Measurements from ENCODE around the gene MFNG. TPM values are rescaled to one million over a fixed set of nuclear protein-coding genes. Genes with fewer than 3 reads are reported as not detected.
"Not testable (repeated sequence)": the region's sequence is repeated elsewhere in the genome, so short reads cannot be mapped to it uniquely, and the experiment has no call there.

The MFNG gene, protein sequence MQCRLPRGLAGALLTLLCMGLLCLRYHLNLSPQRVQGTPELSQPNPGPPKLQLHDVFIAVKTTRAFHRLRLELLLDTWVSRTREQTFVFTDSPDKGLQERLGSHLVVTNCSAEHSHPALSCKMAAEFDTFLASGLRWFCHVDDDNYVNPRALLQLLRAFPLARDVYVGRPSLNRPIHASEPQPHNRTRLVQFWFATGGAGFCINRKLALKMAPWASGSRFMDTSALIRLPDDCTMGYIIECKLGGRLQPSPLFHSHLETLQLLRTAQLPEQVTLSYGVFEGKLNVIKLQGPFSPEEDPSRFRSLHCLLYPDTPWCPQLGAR
- 10 to 100 TPM in 2 of 3 donors, 1 to 10 TPM in 1; 9.4 to 20.6 (median 17.8) TPM for total RNA-seq

DNA sequence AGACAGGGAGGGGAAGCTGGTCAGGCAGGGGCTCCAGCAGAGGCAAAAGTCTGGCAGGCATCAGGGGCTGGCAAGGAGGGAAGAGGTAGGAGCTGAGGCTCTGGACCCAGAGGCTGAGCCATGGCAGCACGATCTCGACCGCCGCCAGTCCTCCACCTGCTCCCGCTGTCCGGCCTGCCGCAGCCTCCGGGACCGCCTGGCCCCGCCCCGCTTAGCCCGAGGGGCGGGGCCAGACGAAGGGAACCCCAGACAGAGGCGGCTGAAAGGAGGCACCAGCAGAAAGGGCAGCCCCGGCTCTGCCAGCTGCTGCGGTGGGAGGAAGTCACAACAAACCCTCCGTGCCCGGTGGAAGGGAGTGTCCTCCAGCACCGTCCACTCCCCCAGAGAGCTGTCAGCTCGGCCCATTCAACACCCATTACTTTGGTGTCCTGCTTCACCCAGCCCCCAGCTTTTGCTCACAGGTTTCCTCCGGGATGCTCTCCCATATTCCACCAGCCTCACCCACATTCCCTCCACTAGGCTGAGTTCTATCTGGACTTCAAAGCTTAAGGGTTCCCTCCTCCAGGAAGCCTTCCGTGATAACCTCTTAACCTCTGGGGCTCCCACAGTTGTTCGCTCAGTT is at the start of gene MFNG:
Gene MFNG (minus strand): TSS at position 161 of the 622 bp plus-strand sequence. CDS start 207 bp downstream, outside the sequence.
- H3K27ac ChIP-seq = peak within 1 kb of the TSS in 1 of 2 donors; percentile 82
- H3K36me3 ChIP-seq = no peaks in the 10 kb centered on the region
- intact Hi-C loops (cut with DNase I; ENCODE audit: low total_unique reads) = no loop called here
- peak in 1 of 2 donors; percentile 48 for DNase-seq (ENCODE audit: low spot score in 2 of 2)
- peaks cover 0 to 5% of the 10 kb centered on the region in 2 donors for H3K4me1 ChIP-seq
- H3K9me3 ChIP-seq = no peaks in the 10 kb centered on the region
- H3K27me3 ChIP-seq = no peaks in the 10 kb centered on the region
- H3K4me3 ChIP-seq = peak within 1 kb of the TSS; percentile 40 to 62 (median 44)
- no peak for TF ChIP-seq POLR2A (IDR thresholded peaks at IDR 0.05)
- TF ChIP-seq, protein P1, sequence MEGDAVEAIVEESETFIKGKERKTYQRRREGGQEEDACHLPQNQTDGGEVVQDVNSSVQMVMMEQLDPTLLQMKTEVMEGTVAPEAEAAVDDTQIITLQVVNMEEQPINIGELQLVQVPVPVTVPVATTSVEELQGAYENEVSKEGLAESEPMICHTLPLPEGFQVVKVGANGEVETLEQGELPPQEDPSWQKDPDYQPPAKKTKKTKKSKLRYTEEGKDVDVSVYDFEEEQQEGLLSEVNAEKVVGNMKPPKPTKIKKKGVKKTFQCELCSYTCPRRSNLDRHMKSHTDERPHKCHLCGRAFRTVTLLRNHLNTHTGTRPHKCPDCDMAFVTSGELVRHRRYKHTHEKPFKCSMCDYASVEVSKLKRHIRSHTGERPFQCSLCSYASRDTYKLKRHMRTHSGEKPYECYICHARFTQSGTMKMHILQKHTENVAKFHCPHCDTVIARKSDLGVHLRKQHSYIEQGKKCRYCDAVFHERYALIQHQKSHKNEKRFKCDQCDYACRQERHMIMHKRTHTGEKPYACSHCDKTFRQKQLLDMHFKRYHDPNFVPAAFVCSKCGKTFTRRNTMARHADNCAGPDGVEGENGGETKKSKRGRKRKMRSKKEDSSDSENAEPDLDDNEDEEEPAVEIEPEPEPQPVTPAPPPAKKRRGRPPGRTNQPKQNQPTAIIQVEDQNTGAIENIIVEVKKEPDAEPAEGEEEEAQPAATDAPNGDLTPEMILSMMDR (IDR thresholded peaks at IDR 0.05) = no peak
- no peak for TF ChIP-seq POLR2AphosphoS5 (IDR thresholded peaks at IDR 0.05)

DNA sequence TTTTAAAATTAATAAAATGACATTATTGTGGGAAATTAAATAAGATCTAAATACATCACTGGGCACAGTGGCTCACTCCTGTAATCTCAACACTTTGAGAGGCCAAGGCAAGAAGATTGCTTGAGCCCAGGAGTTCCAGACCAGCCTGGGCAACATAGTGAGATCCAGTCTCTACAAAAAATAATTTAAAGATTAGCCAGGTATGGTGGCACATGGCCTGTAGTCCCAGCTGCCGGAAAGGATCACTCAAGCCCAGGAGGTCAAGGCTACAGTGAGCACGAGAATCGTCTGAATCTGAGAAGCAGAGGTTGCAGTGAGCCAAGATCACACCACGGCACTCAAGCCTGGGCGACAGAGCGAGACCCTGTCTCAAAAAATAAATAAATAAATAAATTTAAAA is 49.0 kb upstream of the MFNG start:
- Histone ChIP-seq H3K4me3 (no peak overlapping the region), H3K9me3 (no peaks in the 10 kb centered on the region), H3K27ac (no peak overlapping the region), H3K27me3 (no peaks in the 10 kb centered on the region), H3K36me3 (no peaks in the 10 kb centered on the region), H3K4me1 (no peaks in the 10 kb centered on the region)
- no peak for DNase-seq (ENCODE audit: low spot score in 2 of 2)
- intact Hi-C loops (cut with DNase I; ENCODE audit: low total_unique reads) = no loop called here
- TF ChIP-seq POLR2AphosphoS5 (IDR thresholded peaks at IDR 0.05) = no peak
- no peak for TF ChIP-seq POLR2A (IDR thresholded peaks at IDR 0.05)

DNA sequence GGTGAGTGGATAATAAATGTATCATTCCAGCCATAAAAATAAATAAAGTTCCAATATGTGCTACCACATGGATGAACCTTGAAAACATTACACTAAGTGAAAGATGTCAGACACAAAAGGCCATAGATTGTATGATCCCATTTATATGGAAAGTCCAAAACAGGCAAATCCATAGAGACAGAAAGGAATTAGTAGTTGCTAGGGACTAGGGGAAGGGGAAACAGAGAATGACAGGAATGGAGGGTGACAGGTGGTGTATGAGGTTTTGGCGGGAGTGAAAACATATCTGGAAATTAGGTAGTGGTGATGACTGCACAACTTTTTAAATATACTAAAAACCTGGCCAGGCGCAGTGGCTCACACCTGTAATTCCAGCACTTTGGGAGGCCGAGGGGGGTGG is 48.3 kb upstream of the MFNG start:
- intact Hi-C loops (cut with DNase I; ENCODE audit: low total_unique reads) = no loop called here
- H3K27ac ChIP-seq = no peak overlapping the region
- H3K4me1 ChIP-seq = no peaks in the 10 kb centered on the region
- no peaks in the 10 kb centered on the region for H3K27me3 ChIP-seq
- no peaks in the 10 kb centered on the region for H3K36me3 ChIP-seq
- H3K4me3 ChIP-seq = no peak overlapping the region
- no peaks in the 10 kb centered on the region for H3K9me3 ChIP-seq
- TF ChIP-seq, protein P1 (IDR thresholded peaks at IDR 0.05) = no peak
- TF ChIP-seq POLR2A (IDR thresholded peaks at IDR 0.05) = no peak
- TF ChIP-seq POLR2AphosphoS5 (IDR thresholded peaks at IDR 0.05) = no peak
- DNase-seq (ENCODE audit: low spot score in 2 of 2) = no peak

DNA sequence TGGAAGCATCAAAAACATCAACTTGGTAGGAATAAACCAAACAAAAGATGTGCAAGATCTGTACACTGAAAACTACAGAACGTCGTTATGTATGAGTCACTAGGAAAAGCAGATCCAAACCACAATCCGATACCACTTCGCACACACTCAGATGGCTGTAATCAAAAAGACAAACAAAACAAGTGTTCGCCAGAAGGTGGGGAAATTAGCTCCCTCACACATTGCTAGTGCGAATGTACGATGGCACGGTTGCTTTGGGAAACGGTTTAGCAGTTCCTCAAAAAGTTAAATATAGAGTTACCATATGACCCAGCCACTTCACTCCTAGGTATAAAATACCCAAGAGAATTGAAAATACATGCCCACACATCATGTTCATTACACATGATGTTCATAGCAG is 47.8 kb upstream of the MFNG start:
- H3K9me3 ChIP-seq = no peaks in the 10 kb centered on the region
- no peak for DNase-seq (ENCODE audit: low spot score in 2 of 2)
- H3K4me3 ChIP-seq = no peak overlapping the region
- intact Hi-C loops (cut with DNase I; ENCODE audit: low total_unique reads) = no loop called here
- TF ChIP-seq POLR2AphosphoS5 (IDR thresholded peaks at IDR 0.05) (no peak), POLR2A (IDR thresholded peaks at IDR 0.05) (no peak)
- TF ChIP-seq, protein P1 (IDR thresholded peaks at IDR 0.05) = no peak
- no peak overlapping the region for H3K27ac ChIP-seq
- no peaks in the 10 kb centered on the region for H3K4me1 ChIP-seq
- H3K36me3 ChIP-seq = no peaks in the 10 kb centered on the region
- H3K27me3 ChIP-seq = no peaks in the 10 kb centered on the region

DNA sequence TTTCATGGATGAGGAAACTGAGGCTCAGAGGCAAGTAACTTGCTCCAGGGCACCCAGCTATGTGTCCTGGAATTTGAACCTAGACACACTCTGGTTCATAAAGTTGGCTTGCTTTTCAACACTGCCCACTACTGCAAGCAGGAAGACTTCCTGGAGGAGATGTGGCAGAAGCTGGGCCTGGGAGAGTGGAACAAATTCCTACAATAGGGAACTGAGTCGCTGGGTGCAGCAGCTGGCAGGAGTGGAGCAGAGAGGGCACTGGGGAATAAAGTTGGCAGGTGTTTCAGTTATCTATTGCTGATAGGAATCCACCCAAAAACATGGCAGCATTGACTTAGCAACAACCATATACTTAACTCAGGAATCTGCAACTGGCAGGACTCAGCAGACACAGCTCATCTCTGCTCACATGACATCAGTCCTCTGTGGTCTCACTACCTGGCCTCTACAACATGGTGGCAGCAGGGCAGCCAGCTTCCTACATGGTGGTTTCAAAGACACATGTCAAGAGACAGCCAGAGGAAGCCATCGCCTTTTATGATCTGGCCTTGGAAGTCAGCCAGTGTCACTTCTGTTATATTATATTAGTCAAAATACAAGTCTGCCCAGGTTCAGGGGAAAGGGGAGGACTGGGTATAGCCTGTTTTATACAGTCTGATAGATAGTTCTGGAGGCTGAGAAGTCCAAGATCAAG is 43.6 kb upstream of the MFNG start:
- no peak for TF ChIP-seq POLR2A (IDR thresholded peaks at IDR 0.05)
- TF ChIP-seq, protein P1 (IDR thresholded peaks at IDR 0.05) = no peak
- no peak for TF ChIP-seq POLR2AphosphoS5 (IDR thresholded peaks at IDR 0.05)
- Histone ChIP-seq H3K9me3 (no peaks in the 10 kb centered on the region), H3K27me3 (no peaks in the 10 kb centered on the region), H3K36me3 (no peaks in the 10 kb centered on the region), H3K4me3 (no peak overlapping the region), H3K4me1 (no peaks in the 10 kb centered on the region), H3K27ac (no peak overlapping the region)
- intact Hi-C loops (cut with DNase I; ENCODE audit: low total_unique reads) = no loop called here
- no peak for DNase-seq (ENCODE audit: low spot score in 2 of 2)

DNA sequence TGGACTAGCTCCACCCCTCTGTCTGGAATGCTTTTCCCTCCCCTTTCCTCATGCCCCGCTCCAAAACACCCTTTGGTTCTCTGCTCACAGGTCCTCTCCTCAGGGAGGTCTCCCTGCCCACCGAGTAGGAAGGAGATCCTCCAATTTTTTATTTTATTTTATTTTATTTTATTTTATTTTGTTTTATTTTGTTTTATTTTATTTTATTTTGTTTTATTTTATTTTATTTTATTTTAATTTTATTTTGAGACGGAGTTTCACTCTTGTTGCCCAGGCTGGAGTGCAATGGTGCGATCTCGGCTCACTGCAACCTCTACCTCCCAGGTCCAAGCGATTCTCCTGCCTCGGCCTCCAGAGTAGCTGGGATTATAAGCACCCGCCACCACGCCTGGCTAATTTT is 41.8 kb upstream of the MFNG start:
- DNase-seq (ENCODE audit: low spot score in 2 of 2); intact Hi-C loops (cut with DNase I; ENCODE audit: low total_unique reads); H3K36me3 ChIP-seq; H3K9me3 ChIP-seq; H3K27ac ChIP-seq; H3K27me3 ChIP-seq; H3K4me1 ChIP-seq; H3K4me3 ChIP-seq: not testable (repeated sequence)

DNA sequence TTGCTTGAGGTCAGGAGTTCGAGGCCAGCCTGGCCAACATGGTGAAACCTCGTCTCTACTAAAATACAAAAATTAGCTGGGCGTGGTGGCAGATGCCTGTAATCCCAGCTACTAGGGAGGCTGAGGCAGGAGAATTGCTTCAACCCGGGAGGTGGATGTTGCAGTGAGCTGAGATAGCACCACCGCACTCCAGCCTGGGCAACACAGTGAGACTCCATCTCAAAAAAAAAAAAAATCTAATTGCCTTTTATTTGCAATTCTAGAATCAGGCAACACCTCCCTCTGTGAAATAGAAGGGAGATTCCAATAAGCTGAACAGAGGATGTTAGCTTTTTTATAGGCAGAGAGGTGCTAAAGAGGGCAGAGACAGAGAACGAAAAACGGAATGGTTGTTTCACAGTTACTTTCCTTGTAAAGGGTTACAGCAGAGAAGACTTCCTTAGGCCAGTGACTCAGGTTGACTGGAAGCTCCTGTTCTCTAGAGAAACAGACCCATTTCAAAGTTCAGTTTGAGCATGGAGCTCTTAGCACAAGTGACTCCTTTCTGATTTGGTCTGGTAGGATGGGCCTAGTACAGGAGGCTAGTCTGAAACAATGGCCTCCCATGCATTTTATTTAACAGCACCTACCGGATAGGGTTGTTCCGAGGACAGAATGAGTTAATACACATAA is 41.0 kb upstream of the MFNG start:
- DNase-seq (ENCODE audit: low spot score in 2 of 2); H3K36me3 ChIP-seq; H3K27ac ChIP-seq; H3K4me3 ChIP-seq; H3K27me3 ChIP-seq; H3K4me1 ChIP-seq; H3K9me3 ChIP-seq; intact Hi-C loops (cut with DNase I; ENCODE audit: low total_unique reads): not testable (repeated sequence)
